CD14-positive monocyte (primary cell): ENCODE results near the gene RAPGEF2. TPM values are rescaled to one million over a fixed set of nuclear protein-coding genes. Genes with fewer than 3 reads are reported as not detected.

Experiments used
- DNase-seq, 3 donors: peaks; one replicate each; pipeline ENCODE4 v3.0.0-alpha.2; 2011 to 2022
- H2AFZ ChIP-seq: 2 replicates; pipeline ENCODE4 v1.6.0; 2012; ENCODE audit warnings: mild to moderate bottlenecking, low read depth, low read length, inconsistent platforms; ENCODE audit not compliant: insufficient read depth, poor library complexity, severe bottlenecking
- H3K27ac ChIP-seq, 2 donors: 1 replicate in 1 of 2; 2 replicates in 1 of 2; pipeline ENCODE4 v1.5.1; 2012 to 2013; ENCODE audit warnings: low read length in 2 of 2, control low read depth in 1 of 2, inconsistent platforms in 1 of 2, low read depth in 1 of 2, mild to moderate bottlenecking in 1 of 2
- H3K27me3 ChIP-seq, 2 donors: one replicate each; pipeline versions ENCODE4 v1.6.0 to v1.6.1; 2011 to 2013; ENCODE audit warnings: low read length in 2 of 2; ENCODE audit not compliant: control insufficient read depth in 2 of 2, insufficient read depth in 2 of 2
- H3K36me3 ChIP-seq, 2 donors: replicated peaks in 1 of 2; 1 replicate in 1 of 2; 2 replicates in 1 of 2; pipeline versions ENCODE4 v1.5.1 to v1.6.1; 2012 to 2013; ENCODE audit warnings: low read length in 2 of 2, control low read depth in 1 of 2, inconsistent platforms in 1 of 2, mild to moderate bottlenecking in 1 of 2; ENCODE audit not compliant: insufficient read depth in 2 of 2, control insufficient read depth in 1 of 2
- H3K4me1 ChIP-seq, 2 donors: 1 replicate in 1 of 2; 2 replicates in 1 of 2; pipeline versions ENCODE4 v1.5.1 to v1.6.1; 2012 to 2013; ENCODE audit warnings: low read length in 2 of 2, control low read depth in 1 of 2, inconsistent platforms in 1 of 2, mild to moderate bottlenecking in 1 of 2, moderate library complexity in 1 of 2; ENCODE audit not compliant: insufficient read depth in 2 of 2, control insufficient read depth in 1 of 2
- H3K4me2 ChIP-seq: replicated peaks from 2 replicates; pipeline ENCODE3; 2012; ENCODE audit warnings: low read length, moderate library complexity, mild to moderate bottlenecking; ENCODE audit not compliant: poor library complexity, severe bottlenecking; ENCODE audit errors: extremely low read depth
- H3K4me3 ChIP-seq, 3 experiments: fragments of 200-600 bp in 1 of 3; sonication (generic) in 1 of 3; replicated peaks in 1 of 3; 1 replicate in 2 of 3; 2 replicates in 1 of 3; pipeline ENCODE4 v1.5.1; 2011 to 2013; ENCODE audit warnings: low read length in 3 of 3, mild to moderate bottlenecking in 3 of 3, control low read depth in 2 of 3, low read depth in 2 of 3, inconsistent platforms in 1 of 3, moderate library complexity in 1 of 3
- H3K79me2 ChIP-seq: 2 replicates; pipeline ENCODE4 v1.6.0; 2012; ENCODE audit warnings: mild to moderate bottlenecking, control low read depth, inconsistent platforms, low read length, moderate library complexity; ENCODE audit not compliant: insufficient read depth
- H3K9ac ChIP-seq: 2 replicates; pipeline ENCODE4 v1.6.0; 2017; ENCODE audit warnings: low read length, mild to moderate bottlenecking; ENCODE audit not compliant: insufficient read depth, poor library complexity, severe bottlenecking
- H3K9me3 ChIP-seq, 2 donors: replicated peaks in 1 of 2; 1 replicate in 1 of 2; 2 replicates in 1 of 2; pipeline versions ENCODE4 v1.5.1 to v1.6.1; 2012 to 2013; ENCODE audit warnings: low read length in 2 of 2, control low read depth in 1 of 2; ENCODE audit not compliant: control insufficient read depth in 1 of 2, insufficient read depth in 1 of 2
- H4K20me1 ChIP-seq: 2 replicates; pipeline ENCODE4 v1.6.0; 2012; ENCODE audit warnings: mild to moderate bottlenecking, low read length, control low read depth, moderate library complexity; ENCODE audit not compliant: insufficient read depth
- H3K27ac Mint-ChIP-seq, 7 donors: one replicate each; pipeline ENCODE4 v1.8.0; 2020; ENCODE audit warnings: mild to moderate bottlenecking in 7 of 7, mixed read lengths in 7 of 7, moderate library complexity in 6 of 7, inconsistent platforms in 2 of 7
- H3K27me3 Mint-ChIP-seq, 3 donors: one replicate each; pipeline ENCODE4 v1.8.0; 2021 to 2022; ENCODE audit warnings: low read depth in 3 of 3, mild to moderate bottlenecking in 3 of 3, mixed read lengths in 3 of 3, moderate library complexity in 3 of 3, inconsistent platforms in 1 of 3
- H3K36me3 Mint-ChIP-seq, 2 donors: one replicate each; pipeline ENCODE4 v1.8.0; 2020; ENCODE audit warnings: mixed read lengths in 2 of 2, inconsistent platforms in 1 of 2, mild to moderate bottlenecking in 1 of 2
- H3K4me1 Mint-ChIP-seq: one replicate; pipeline ENCODE4 v1.8.0; 2020; ENCODE audit warnings: mild to moderate bottlenecking, mixed read lengths
- H3K4me3 Mint-ChIP-seq, 2 donors: one replicate each; pipeline ENCODE4 v1.8.0; 2020; ENCODE audit warnings: mild to moderate bottlenecking in 2 of 2, mixed read lengths in 2 of 2, moderate library complexity in 1 of 2
- H3K9me3 Mint-ChIP-seq, 7 donors: one replicate each; pipeline ENCODE4 v1.8.0; 2020 to 2022; ENCODE audit warnings: mixed read lengths in 7 of 7, mild to moderate bottlenecking in 6 of 7, moderate library complexity in 6 of 7, inconsistent platforms in 2 of 7
- CTCF ChIP-seq: fragments of 200-600 bp; IDR thresholded peaks from one replicate; pipeline ENCODE4 v1.8.0; 2022; ENCODE audit warnings: antibody characterized with exemption, mild to moderate bottlenecking
- WGBS: methylation state at CpG from one replicate; pipeline ENCODE4 v1.1.5; 2013; ENCODE audit warnings: missing lambda C conversion rate; ENCODE audit not compliant: insufficient coverage; 5-methylcytosine and 5-hydroxymethylcytosine counted together
- intact Hi-C, 2 donors: fragments of 100-400 bp; cut with micrococcal nuclease; formaldehyde crosslinking; loops; one replicate each; pipeline versions ENCODE4 v1.15.0 to v1.15.1; 2023
- polyA plus RNA-seq, 3 donors: library from polyadenylated mRNA; depleted of rRNA in 1 of 3; unstranded in 2 of 3; stranded (reverse) in 1 of 3; fragments of 300-500 nt in 2 of 3; fragments of >200 nt in 1 of 3; fragmentation: Illumina TruSeq in 2 of 3; gene quantifications; 1 replicate in 2 of 3; 2 replicates in 1 of 3; pipeline ENCODE4 v1.2.3, GENCODE V29; 2012 to 2021

Gene RAPGEF2
- polyA plus RNA-seq, 3 donors: 1.5 to 29.8 (median 2.0) TPM

- H3K4me1 Mint-ChIP-seq: peaks cover 54% of the 10 kb centered on the region
- peaks cover 99% of the 10 kb centered on the region for H3K79me2 ChIP-seq
- H3K27ac Mint-ChIP-seq: peak overlapping the region in 5 of 7 donors; percentile 18 to 81 (median 59)
- no peak for TF ChIP-seq CTCF
- peaks cover 0 to 13% of the 10 kb centered on the region in 2 donors for H3K36me3 ChIP-seq
- H3K4me2 ChIP-seq: no peak overlapping the region
- H3K4me3 ChIP-seq: no peak overlapping the region
- no peak overlapping the region for H2AFZ ChIP-seq
- H3K36me3 Mint-ChIP-seq: peaks cover 14 to 15% of the 10 kb centered on the region in 2 donors
- DNase-seq: peak in 1 of 3 donors; percentile 35
- peaks cover 0 to 1% (median 0%) of the 10 kb centered on the region in 3 donors for H3K27me3 Mint-ChIP-seq
- no peaks in the 10 kb centered on the region for H3K27me3 ChIP-seq
- H3K4me1 ChIP-seq: peaks cover 39 to 58% of the 10 kb centered on the region in 2 donors
- H3K9ac ChIP-seq: no peak overlapping the region
- intact Hi-C loops: no loop called here
- H4K20me1 ChIP-seq: no peaks in the 10 kb centered on the region
- H3K4me3 Mint-ChIP-seq: no peak overlapping the region
- H3K9me3 ChIP-seq: no peaks in the 10 kb centered on the region
- peak overlapping the region in 1 of 2 donors; percentile 7 for H3K27ac ChIP-seq
- peaks cover 0 to 1% (median 0%) of the 10 kb centered on the region in 7 donors for H3K9me3 Mint-ChIP-seq
Observed at GRCh38 chr4:159269956-159270355, 167.1 kb downstream of the RAPGEF2 start.

- H3K27ac Mint-ChIP-seq: peak overlapping the region; percentile 32 to 91 (median 80)
- peak overlapping the region in 1 of 2 donors; percentile 21 for H3K4me3 Mint-ChIP-seq
- Histone ChIP-seq H3K79me2 (peaks cover 99% of the 10 kb centered on the region), H3K36me3 (peaks cover 0 to 9% of the 10 kb centered on the region in 2 donors), H3K4me2 (peak overlapping the region; percentile 24), H4K20me1 (no peaks in the 10 kb centered on the region), H2AFZ (peak overlapping the region; percentile 23), H3K9me3 (no peaks in the 10 kb centered on the region), H3K4me3 (peak overlapping the region in 1 of 3 experiments; percentile 30), H3K4me1 (peaks cover 40 to 71% of the 10 kb centered on the region in 2 donors), H3K27me3 (no peaks in the 10 kb centered on the region), H3K9ac (no peak overlapping the region), H3K27ac (peak overlapping the region in 1 of 2 donors; percentile 72)
- peaks cover 0 to 1% (median 0%) of the 10 kb centered on the region in 7 donors for H3K9me3 Mint-ChIP-seq
- intact Hi-C loops: no loop called here
- 8% methylated on average over 2 of the region's 4 CpGs for WGBS
- H3K36me3 Mint-ChIP-seq: peaks cover 6% of the 10 kb centered on the region in 2 donors
- DNase-seq: peak; percentile 31 to 56 (median 55)
- peaks cover 0 to 1% (median 0%) of the 10 kb centered on the region in 3 donors for H3K27me3 Mint-ChIP-seq
- peaks cover 51% of the 10 kb centered on the region for H3K4me1 Mint-ChIP-seq
- TF ChIP-seq CTCF: no peak
Observed at GRCh38 chr4:159271856-159272255, 169.0 kb downstream of the RAPGEF2 start.
